Esophagus muscularis mucosa (tissue), 3 donors: ENCODE data around the gene CISD3.

Experiments
- CTCF ChIP-seq, 3 experiments: fragments of 200-600 bp in 2 of 3; fragments of 450-650 bp in 1 of 3; sonication (generic) in 2 of 3; IDR thresholded peaks; one replicate each; pipeline ENCODE4 v1.5.1; 2017 to 2019; ENCODE audit warnings: antibody characterized with exemption in 3 of 3, mild to moderate bottlenecking in 2 of 3, moderate library complexity in 1 of 3
- EP300 ChIP-seq: sonication (generic); formaldehyde crosslinking; IDR thresholded peaks from one replicate; pipeline ENCODE4 v1.6.1; 2017; ENCODE audit warnings: antibody characterized with exemption

GRCh38 chr17:38743556-38744171 is 13.5 kb downstream of the CISD3 start:
- TF ChIP-seq CTCF (IDR thresholded peaks at IDR 0.05): no peak
- no peak for TF ChIP-seq EP300
